Fibroblast of the aortic adventitia (primary cell): ENCODE results near the gene DNAJC25. TPM values are rescaled to one million over a fixed set of nuclear protein-coding genes. Genes with fewer than 3 reads are reported as not detected.

Experiments used
- DNase-seq: peaks from one replicate; pipeline ENCODE4 v3.0.0-alpha.2; 2010; ENCODE audit warnings: low read depth
- H3K4me3 ChIP-seq: 2 replicates; pipeline ENCODE4 v1.5.1; 2011; ENCODE audit warnings: low read depth, mild to moderate bottlenecking, control low read depth, low read length, moderate library complexity
- CTCF ChIP-seq: IDR thresholded peaks from 2 replicates; pipeline ENCODE4 v1.5.1; 2011; ENCODE audit warnings: mild to moderate bottlenecking, low read length, control low read depth, inconsistent platforms; ENCODE audit not compliant: insufficient read depth
- total RNA-seq: library from RNA; depleted of rRNA; stranded (reverse); fragments of >200 nt; gene quantifications from 2 replicates; pipeline ENCODE4 v1.2.3, GENCODE V29; 2012; ENCODE audit warnings: low replicate concordance

DNAJC25 gene
- total RNA-seq, 1 donor, result 12.7 TPM

GRCh38 chr9:111627260-111627963 is 3.7 kb upstream of the DNAJC25 start:
- no peak for DNase-seq
- H3K4me3 ChIP-seq, result no peak overlapping the region
- TF ChIP-seq CTCF, result no peak

GRCh38 chr9:111628411-111628810 is 2.7 kb upstream of the DNAJC25 start:
- no peak for DNase-seq
- no peak for TF ChIP-seq CTCF
- H3K4me3 ChIP-seq, result no peak overlapping the region

- no peak for TF ChIP-seq CTCF
- no peak for DNase-seq
- peak overlapping the region; percentile 86 for H3K4me3 ChIP-seq
Measured at GRCh38 chr9:111630182-111630963, 761 bp upstream of the DNAJC25 start.

- peak overlapping the region; percentile 86 for H3K4me3 ChIP-seq
- TF ChIP-seq CTCF, result no peak
- DNase-seq, result no peak
Measured at GRCh38 chr9:111630964-111631213, 245 bp upstream of the DNAJC25 start.

- peak overlapping the region; percentile 86 for H3K4me3 ChIP-seq
- no peak for DNase-seq
- TF ChIP-seq CTCF, result no peak
Measured at GRCh38 chr9:111632060-111632459, 926 bp downstream of the DNAJC25 start.

GRCh38 chr9:111632695-111633388 is 1.7 kb downstream of the DNAJC25 start:
- H3K4me3 ChIP-seq, result peak overlapping the region; percentile 86
- TF ChIP-seq CTCF, result no peak
- DNase-seq, result no peak
